GM23338 (cell line): ENCODE measurements around the gene PHC3. TPM values are rescaled to one million over a fixed set of nuclear protein-coding genes. Genes with fewer than 3 reads are reported as not detected.

ENCODE experiments used
- ATAC-seq: fragments of 200-7000 bp; cut with Tn5 transposase; 3 replicates; pipeline ENCODE4 v1.9.1; 2020
- DNase-seq: peaks from one replicate; pipeline ENCODE4 v3.0.0-alpha.2; 2015; ENCODE audit warnings: low spot score
- H2AFZ ChIP-seq: fragments of 200-600 bp; sonication (generic); 2 replicates; pipeline ENCODE4 v1.8.0; 2016; ENCODE audit warnings: antibody characterized with exemption, mild to moderate bottlenecking, moderate library complexity
- H3F3A ChIP-seq: fragments of 200-600 bp; sonication (generic); replicated peaks from 2 replicates; pipeline ENCODE4 v1.8.0; 2017; ENCODE audit warnings: antibody characterized with exemption, mixed run types, low read depth
- H3K27ac ChIP-seq: fragments of 200-600 bp; sonication (generic); 2 replicates; pipeline ENCODE4 v1.6.1; 2016; ENCODE audit warnings: low read depth
- H3K27me3 ChIP-seq: fragments of 200-600 bp; sonication (generic); 2 replicates; pipeline ENCODE4 v1.8.0; 2016; ENCODE audit warnings: mild to moderate bottlenecking, mixed run types, moderate library complexity; ENCODE audit not compliant: insufficient read depth
- H3K36me3 ChIP-seq: fragments of 200-600 bp; sonication (generic); 2 replicates; pipeline ENCODE4 v1.8.0; 2016; ENCODE audit warnings: mild to moderate bottlenecking; ENCODE audit not compliant: insufficient read depth
- H3K4me1 ChIP-seq: fragments of 200-600 bp; sonication (generic); 2 replicates; pipeline ENCODE4 v1.8.0; 2016; ENCODE audit warnings: mild to moderate bottlenecking, moderate library complexity; ENCODE audit not compliant: insufficient read depth
- H3K4me2 ChIP-seq: fragments of 200-600 bp; sonication (generic); 2 replicates; pipeline ENCODE4 v1.7.1; 2017; ENCODE audit warnings: mixed run types
- H3K4me3 ChIP-seq: fragments of 200-600 bp; sonication (generic); 2 replicates; pipeline ENCODE4 v1.6.1; 2016; ENCODE audit warnings: mixed run types
- H3K79me2 ChIP-seq: fragments of 200-600 bp; sonication (generic); replicated peaks from 2 replicates; pipeline ENCODE4 v1.8.0; 2017; ENCODE audit warnings: mild to moderate bottlenecking; ENCODE audit not compliant: insufficient read depth
- H3K9me2 ChIP-seq: fragments of 200-600 bp; sonication (generic); 2 replicates; pipeline ENCODE4 v1.8.0; 2017; ENCODE audit not compliant: insufficient read depth
- H4K20me1 ChIP-seq: fragments of 200-600 bp; sonication (generic); replicated peaks from 2 replicates; pipeline ENCODE4 v1.8.0; 2017; ENCODE audit warnings: mild to moderate bottlenecking; ENCODE audit not compliant: insufficient read depth
- H3K27ac Mint-ChIP-seq: 2 replicates; pipeline ENCODE4 v1.8.0; 2020; ENCODE audit warnings: inconsistent platforms, mild to moderate bottlenecking, moderate library complexity, mixed read lengths
- H3K27me3 Mint-ChIP-seq: 3 replicates; pipeline ENCODE4 v1.8.0; 2022; ENCODE audit warnings: low read depth, mild to moderate bottlenecking, moderate library complexity, mixed read lengths, inconsistent platforms; ENCODE audit not compliant: insufficient read depth, poor library complexity
- H3K36me3 Mint-ChIP-seq: 3 replicates; pipeline ENCODE4 v1.8.0; 2021; ENCODE audit warnings: low read depth, mild to moderate bottlenecking, inconsistent platforms, moderate library complexity, mixed read lengths
- H3K4me1 Mint-ChIP-seq: 3 replicates; pipeline ENCODE4 v1.8.0; 2020; ENCODE audit warnings: mild to moderate bottlenecking, inconsistent platforms, mixed read lengths
- H3K4me3 Mint-ChIP-seq: 3 replicates; pipeline ENCODE4 v1.8.0; 2021; ENCODE audit warnings: moderate library complexity, mild to moderate bottlenecking, inconsistent platforms, mixed read lengths
- H3K9me3 Mint-ChIP-seq: 3 replicates; pipeline ENCODE4 v1.8.0; 2020; ENCODE audit warnings: moderate library complexity, mild to moderate bottlenecking, inconsistent platforms, mixed read lengths
- CREB1 ChIP-seq: fragments of 250-450 bp; sonication (Bioruptor Pico); IDR thresholded peaks from 2 replicates; pipeline ENCODE4 v1.5.0; 2020; ENCODE audit warnings: low read depth, mild to moderate bottlenecking, moderate library complexity
- CTCF ChIP-seq, 2 experiments: fragments of 200-600 bp in 1 of 2; sonication (generic) in 1 of 2; conservative IDR thresholded peaks; 2 replicates each; pipeline versions ENCODE4 v1.5.1 to v1.6.1; 2016 to 2017; ENCODE audit warnings: antibody characterized with exemption in 2 of 2, low read depth in 2 of 2, mild to moderate bottlenecking in 2 of 2, moderate library complexity in 1 of 2
- ETS1 ChIP-seq: IDR thresholded peaks from 2 replicates; pipeline ENCODE4 v1.6.1; 2016; ENCODE audit warnings: antibody characterized with exemption
- EZH2 ChIP-seq: fragments of 200-600 bp; sonication (generic); IDR thresholded peaks from one replicate; pipeline ENCODE4 v1.8.0; 2017; ENCODE audit warnings: antibody characterized with exemption, mild to moderate bottlenecking, low read depth; ENCODE audit not compliant: unreplicated experiment
- EZH2phosphoT487 ChIP-seq: fragments of 200-600 bp; sonication (generic); IDR thresholded peaks from one replicate; pipeline ENCODE4 v1.8.1; 2018; ENCODE audit warnings: antibody characterized with exemption; ENCODE audit not compliant: unreplicated experiment
- JUNB ChIP-seq: IDR thresholded peaks from one replicate; pipeline ENCODE4 v1.6.1; 2016; ENCODE audit warnings: antibody characterized with exemption; ENCODE audit not compliant: unreplicated experiment
- NANOG ChIP-seq: IDR thresholded peaks from 2 replicates; pipeline ENCODE4 v1.6.1; 2016; ENCODE audit warnings: antibody characterized with exemption, borderline replicate concordance
- POLR2AphosphoS5 ChIP-seq: IDR thresholded peaks from 2 replicates; pipeline ENCODE4 v1.6.1; 2016; ENCODE audit warnings: antibody characterized with exemption, low read depth
- REST ChIP-seq: IDR thresholded peaks from one replicate; pipeline ENCODE4 v1.6.1; 2018; ENCODE audit warnings: antibody characterized with exemption; ENCODE audit not compliant: unreplicated experiment
- STAT1 ChIP-seq: IDR thresholded peaks from one replicate; pipeline ENCODE4 v1.6.1; 2016; ENCODE audit warnings: antibody characterized with exemption; ENCODE audit not compliant: unreplicated experiment
- ZNF114 ChIP-seq: fragments of 250-450 bp; sonication (Bioruptor Pico); IDR thresholded peaks from 2 replicates; pipeline ENCODE4 v1.5.0; 2020; ENCODE audit warnings: mild to moderate bottlenecking, moderate library complexity
- ZNF331 ChIP-seq: fragments of 250-450 bp; sonication (Bioruptor Pico); IDR thresholded peaks from 2 replicates; pipeline ENCODE4 v1.5.0; 2020; ENCODE audit warnings: low read depth, mild to moderate bottlenecking, moderate library complexity
- ZNF462 ChIP-seq: fragments of 250-450 bp; sonication (Bioruptor Pico); IDR thresholded peaks from 2 replicates; pipeline ENCODE4 v1.5.0; 2020; ENCODE audit warnings: mild to moderate bottlenecking, moderate library complexity
- polyA plus RNA-seq: library from polyadenylated mRNA; unstranded; fragments of >200 nt; fragmentation: Nextera tagmentation; extraction: Ambion mirVana; gene quantifications from 2 replicates; pipeline ENCODE4 v1.2.1, GENCODE V29; 2016
- total RNA-seq: library from RNA; depleted of rRNA; stranded (reverse); fragments of >200 nt; shearing (Covaris generic); gene quantifications from 2 replicates; pipeline ENCODE4 v1.2.3, GENCODE V29; 2014

PHC3 gene
- total and polyA plus RNA-seq, 2 experiments from 2014 or later, result 23.9 to 83.5 TPM

- H3K9me3 Mint-ChIP-seq, result no peaks in the 10 kb centered on the region
- Histone ChIP-seq H3K36me3 (peaks cover 4% of the 10 kb centered on the region; the same call in 1 of the 2 replicates), H3K9me2 (no peaks in the 10 kb centered on the region), H3K4me2 (no peak overlapping the region), H3K27ac (no peak overlapping the region), H3K79me2 (no peaks in the 10 kb centered on the region; the same call in 1 of the 2 replicates), H3K4me3 (no peak overlapping the region), H3K4me1 (no peaks in the 10 kb centered on the region), H3F3A (no peaks in the 10 kb centered on the region), H3K27me3 (no peaks in the 10 kb centered on the region), H4K20me1 (no peaks in the 10 kb centered on the region), H2AFZ (no peak overlapping the region)
- TF ChIP-seq CREB1 (no peak), EZH2phosphoT487 (no peak), ZNF331 (no peak), ZNF114 (CRISPR knock-in tag) (no peak), JUNB (no peak), ZNF462 (CRISPR knock-in tag) (no peak), EZH2 (no peak), STAT1 (no peak), REST (no peak), ETS1 (no peak), POLR2AphosphoS5 (no peak), NANOG (no peak), CTCF (conservative IDR thresholded peaks at IDR 0.05; ENCODE audit: low read depth in 2 of 2) (no peak)
- no peak for ATAC-seq
- DNase-seq, result no peak
- H3K27me3 Mint-ChIP-seq, result peaks cover 11% of the 10 kb centered on the region
- 0 out of 2 replicates have a peak overlapping the region, but pooled peaks have one; percentile 4 for H3K27ac Mint-ChIP-seq
- H3K4me3 Mint-ChIP-seq, result no peak overlapping the region
- peaks cover 22% of the 10 kb centered on the region; the same call in 2 of the 3 replicates for H3K36me3 Mint-ChIP-seq
- peaks cover 18% of the 10 kb centered on the region for H3K4me1 Mint-ChIP-seq
These were observed 70.3 kb downstream of the PHC3 start for GRCh38 chr3:170111147-170111771.
